Smooth muscle cell (in vitro differentiated cells): Measurements from ENCODE around the gene MRPS14. TPM values are rescaled to one million over a fixed set of nuclear protein-coding genes. Genes with fewer than 3 reads are reported as not detected.

Source experiments
- DNase-seq: peaks from one replicate; lab custom pipeline; 2025; ENCODE audit not compliant: unreplicated experiment; lab: John Stamatoyannopoulos, UW
- H2AFZ ChIP-seq: fragments of 200-600 bp; sonication (generic); 2 replicates; pipeline ENCODE4 v1.6.0; 2016; ENCODE audit warnings: antibody characterized with exemption, low read depth, mild to moderate bottlenecking
- H3F3A ChIP-seq: fragments of 200-600 bp; sonication (generic); 2 replicates; pipeline ENCODE4 v1.6.0; 2017; ENCODE audit warnings: antibody characterized with exemption, low read depth
- H3K27ac ChIP-seq: fragments of 200-600 bp; sonication (generic); 2 replicates; pipeline ENCODE4 v1.5.1; 2016; ENCODE audit warnings: low read depth, mild to moderate bottlenecking
- H3K27me3 ChIP-seq: fragments of 200-600 bp; sonication (generic); 2 replicates; pipeline ENCODE4 v1.6.1; 2016; ENCODE audit warnings: low read depth, mild to moderate bottlenecking
- H3K36me3 ChIP-seq: fragments of 200-600 bp; sonication (generic); 2 replicates; pipeline ENCODE4 v1.5.1; 2016; ENCODE audit warnings: low read depth
- H3K4me1 ChIP-seq: fragments of 200-600 bp; sonication (generic); 2 replicates; pipeline ENCODE4 v1.5.1; 2016; ENCODE audit warnings: low read depth
- H3K4me2 ChIP-seq: fragments of 200-600 bp; sonication (generic); 2 replicates; pipeline ENCODE4 v1.6.0; 2016; ENCODE audit warnings: mild to moderate bottlenecking
- H3K4me3 ChIP-seq: fragments of 200-600 bp; sonication (generic); 2 replicates; pipeline ENCODE4 v1.5.1; 2016; ENCODE audit warnings: mild to moderate bottlenecking
- H3K79me2 ChIP-seq: fragments of 200-600 bp; sonication (generic); 2 replicates; pipeline ENCODE4 v1.6.0; 2016; ENCODE audit warnings: low read depth, mild to moderate bottlenecking
- H3K9ac ChIP-seq: fragments of 200-600 bp; sonication (generic); 2 replicates; pipeline ENCODE4 v1.6.0; 2016; ENCODE audit warnings: low read depth
- H3K9me3 ChIP-seq: fragments of 200-600 bp; sonication (generic); replicated peaks from 2 replicates; pipeline ENCODE4 v1.5.1; 2016; ENCODE audit warnings: low read depth
- H4K20me1 ChIP-seq: fragments of 200-600 bp; sonication (generic); 2 replicates; pipeline ENCODE4 v1.6.0; 2016; ENCODE audit warnings: low read depth
- CTCF ChIP-seq: fragments of 200-600 bp; sonication (generic); IDR thresholded peaks from 2 replicates; pipeline ENCODE4 v1.5.1; 2017; ENCODE audit warnings: borderline replicate concordance, mild to moderate bottlenecking, antibody characterized with exemption; ENCODE audit not compliant: insufficient read depth, poor library complexity, severe bottlenecking
- WGBS: methylation state at CpG from one replicate; pipeline ENCODE4 v1.1.7; 2016; ENCODE audit warnings: low lambda C conversion rate; 5-methylcytosine and 5-hydroxymethylcytosine counted together
- polyA plus RNA-seq: library from polyadenylated mRNA; unstranded; fragments of >200 nt; fragmentation: Nextera tagmentation; extraction: Ambion mirVana; gene quantifications from 2 replicates; pipeline ENCODE4 v1.2.1, GENCODE V29; 2016
- total RNA-seq: library from RNA; depleted of rRNA; stranded (reverse); fragments of >200 nt; gene quantifications from 2 replicates; pipeline ENCODE4 v1.2.3, GENCODE V29; 2014

Gene MRPS14
- total and polyA plus RNA-seq, 2 experiments from 2014 or later, result 29.1 to 57.2 TPM

GRCh38 chr1:175070818-175071217 lies 47.6 kb upstream of the MRPS14 start:
- no peak overlapping the region for H3K9ac ChIP-seq
- no peaks in the 10 kb centered on the region for H3K9me3 ChIP-seq
- H3K4me3 ChIP-seq, result no peak overlapping the region
- H2AFZ ChIP-seq, result no peak overlapping the region
- H4K20me1 ChIP-seq, result no peaks in the 10 kb centered on the region
- TF ChIP-seq CTCF, result no peak
- no peaks in the 10 kb centered on the region for H3K27me3 ChIP-seq
- H3K27ac ChIP-seq, result peak overlapping the region; percentile 49
- H3K79me2 ChIP-seq, result no peaks in the 10 kb centered on the region
- H3K36me3 ChIP-seq, result no peaks in the 10 kb centered on the region
- no peaks in the 10 kb centered on the region for H3F3A ChIP-seq
- H3K4me2 ChIP-seq, result no peak overlapping the region
- H3K4me1 ChIP-seq, result peaks cover 5% of the 10 kb centered on the region
- DNase-seq, result no peak

GRCh38 chr1:175067362-175068106 lies 44.3 kb upstream of the MRPS14 start, which contains the start of gene TNN:
Gene TNN (plus strand): TSS chr1:175067833. CDS start chr1:175077419, 9,586 bp downstream.
- Histone ChIP-seq H3K4me2 (no peak within 1 kb of the TSS), H4K20me1 (no peaks in the 10 kb centered on the region), H3K79me2 (no peaks in the 10 kb centered on the region)

GRCh38 chr1:175062858-175063257 lies 39.6 kb upstream of the MRPS14 start:
- H3K4me2 ChIP-seq, result no peak overlapping the region
- H3K4me1 ChIP-seq, result no peaks in the 10 kb centered on the region
- no peak overlapping the region for H2AFZ ChIP-seq
- H3K27me3 ChIP-seq, result no peaks in the 10 kb centered on the region
- H3K9ac ChIP-seq, result no peak overlapping the region
- no peaks in the 10 kb centered on the region for H3F3A ChIP-seq
- H3K9me3 ChIP-seq, result no peaks in the 10 kb centered on the region
- no peaks in the 10 kb centered on the region for H3K79me2 ChIP-seq
- H3K36me3 ChIP-seq, result no peaks in the 10 kb centered on the region
- no peak for DNase-seq
- 77% methylated on average over 2 of the region's 2 CpGs for WGBS
- no peak overlapping the region for H3K4me3 ChIP-seq
- H3K27ac ChIP-seq, result peak overlapping the region; percentile 24
- no peaks in the 10 kb centered on the region for H4K20me1 ChIP-seq
- no peak for TF ChIP-seq CTCF

More at GRCh38 chr1:175067362-175068106, 44.3 kb upstream of the MRPS14 start, which contains the start of gene TNN:
- Histone ChIP-seq H3F3A (no peaks in the 10 kb centered on the region), H3K9me3 (no peaks in the 10 kb centered on the region), H3K4me3 (no peak within 1 kb of the TSS), H3K36me3 (no peaks in the 10 kb centered on the region), H3K27me3 (no peaks in the 10 kb centered on the region), H3K9ac (no peak within 1 kb of the TSS), H2AFZ (no peak within 1 kb of the TSS), H3K27ac (no peak within 1 kb of the TSS), H3K4me1 (no peaks in the 10 kb centered on the region)
- no peak for TF ChIP-seq CTCF
- 83% methylated on average over 9 of the region's 9 CpGs for WGBS
- DNase-seq, result no peak

- 93% methylated on average over 1 of the region's 1 CpG for WGBS
- H3K79me2 ChIP-seq, result no peaks in the 10 kb centered on the region
- no peaks in the 10 kb centered on the region for H3K4me1 ChIP-seq
- no peaks in the 10 kb centered on the region for H3K9me3 ChIP-seq
- TF ChIP-seq CTCF, result no peak
- H3K4me3 ChIP-seq, result no peak overlapping the region
- H3K36me3 ChIP-seq, result no peaks in the 10 kb centered on the region
- H2AFZ ChIP-seq, result no peak overlapping the region
- H3K4me2 ChIP-seq, result no peak overlapping the region
- DNase-seq, result no peak
- H4K20me1 ChIP-seq, result no peaks in the 10 kb centered on the region
- H3K27me3 ChIP-seq, result no peaks in the 10 kb centered on the region
- H3K9ac ChIP-seq, result no peak overlapping the region
- peak overlapping the region; percentile 24 for H3K27ac ChIP-seq
- H3F3A ChIP-seq, result no peaks in the 10 kb centered on the region
Observed at GRCh38 chr1:175062339-175062738, 39.1 kb upstream of the MRPS14 start.
